B cell (primary cell): ENCODE data around the gene ZNF280A. TPM values are rescaled to one million over a fixed set of nuclear protein-coding genes. Genes with fewer than 3 reads are reported as not detected.
"Not testable (repeated sequence)": the region's sequence is repeated elsewhere in the genome, so short reads cannot be mapped to it uniquely, and the experiment has no call there.

Source experiments
- ATAC-seq: fragments of 200-7000 bp; cut with Tn5 transposase; one replicate; pipeline ENCODE4 v1.10.0; 2021; ENCODE audit warnings: low read depth, mild to moderate bottlenecking, moderate number of reproducible peaks, moderate library complexity
- CTCF ChIA-PET: fragments of 350-600 bp; sonication (Branson Sonifier 250); formaldehyde crosslinking; loops from one replicate; lab custom pipeline; 2021; ENCODE audit warnings: antibody characterized with exemption, inconsistent platforms; lab: Charles Lee
- POLR2A ChIA-PET: fragments of 350-600 bp; sonication (Branson Sonifier 250); formaldehyde crosslinking; loops from one replicate; lab custom pipeline; 2021; ENCODE audit warnings: antibody characterized with exemption; lab: Charles Lee
- DNase-seq: peaks from one replicate; pipeline ENCODE4 v3.0.0; 2013
- H2AFZ ChIP-seq: 2 replicates; pipeline ENCODE4 v1.6.1; 2012; ENCODE audit warnings: mild to moderate bottlenecking, low read depth, low read length; ENCODE audit not compliant: insufficient read depth, poor library complexity, severe bottlenecking
- H3K27ac ChIP-seq, 2 donors: 1 replicate in 1 of 2; 2 replicates in 1 of 2; pipeline ENCODE4 v1.5.1; 2012 to 2013; ENCODE audit warnings: low read length in 2 of 2, mild to moderate bottlenecking in 2 of 2, moderate library complexity in 1 of 2
- H3K27me3 ChIP-seq, 4 experiments: fragments of 200-600 bp in 1 of 4; sonication (generic) in 1 of 4; replicated peaks in 1 of 4; 1 replicate in 2 of 4; 2 replicates in 2 of 4; pipeline versions ENCODE4 v1.6.1 to v1.7.0; 2013 to 2016; ENCODE audit warnings: low read length in 3 of 4, mild to moderate bottlenecking in 2 of 4, mixed read lengths in 1 of 4, moderate library complexity in 1 of 4; ENCODE audit not compliant: insufficient read depth in 4 of 4, control insufficient read depth in 3 of 4; ENCODE audit errors: control extremely low read depth in 1 of 4
- H3K36me3 ChIP-seq, 2 experiments: replicated peaks in 1 of 2; 1 replicate in 1 of 2; 2 replicates in 1 of 2; pipeline versions ENCODE4 v1.6.1 to v1.7.1; 2013; ENCODE audit warnings: low read length in 1 of 2; ENCODE audit not compliant: insufficient read depth in 2 of 2, control insufficient read depth in 1 of 2; ENCODE audit errors: control extremely low read depth in 1 of 2, extremely low read depth in 1 of 2
- H3K4me1 ChIP-seq, 2 donors: fragments of 200-600 bp in 1 of 2; sonication (generic) in 1 of 2; 1 replicate in 1 of 2; 2 replicates in 1 of 2; pipeline versions ENCODE4 v1.5.1 to v1.6.1; 2013 to 2017; ENCODE audit warnings: low read length in 2 of 2; ENCODE audit not compliant: control insufficient read depth in 2 of 2, insufficient read depth in 2 of 2
- H3K4me2 ChIP-seq: replicated peaks from 2 replicates; pipeline ENCODE3; 2012; ENCODE audit warnings: mild to moderate bottlenecking, low read depth, low read length; ENCODE audit not compliant: poor library complexity, severe bottlenecking
- H3K4me3 ChIP-seq, 5 experiments: fragments of 200-600 bp in 1 of 5; sonication (generic) in 1 of 5; 1 replicate in 3 of 5; 2 replicates in 2 of 5; pipeline versions ENCODE4 v1.5.1 to v1.7.0; 2011 to 2016; ENCODE audit warnings: low read length in 4 of 5, mild to moderate bottlenecking in 4 of 5, low read depth in 2 of 5, control low read depth in 1 of 5, moderate library complexity in 1 of 5; ENCODE audit not compliant: insufficient read depth in 1 of 5; ENCODE audit errors: control extremely low read depth in 1 of 5, extremely low read depth in 1 of 5
- H3K79me2 ChIP-seq: fragments of 200-600 bp; sonication (generic); one replicate; pipeline ENCODE4 v1.6.0; 2016; ENCODE audit warnings: low read length; ENCODE audit not compliant: control insufficient read depth, insufficient read depth
- H3K9ac ChIP-seq: fragments of 200-600 bp; sonication (generic); 2 replicates; pipeline ENCODE4 v1.6.1; 2017; ENCODE audit warnings: mild to moderate bottlenecking, low read length, moderate library complexity
- H3K9me3 ChIP-seq, 3 donors: one replicate each; pipeline versions ENCODE4 v1.6.1 to v1.7.1; 2013; ENCODE audit warnings: low read length in 2 of 3; ENCODE audit not compliant: control insufficient read depth in 2 of 3, insufficient read depth in 1 of 3; ENCODE audit errors: control extremely low read depth in 1 of 3
- H4K20me1 ChIP-seq: 2 replicates; pipeline ENCODE4 v1.6.0; 2012; ENCODE audit warnings: mild to moderate bottlenecking, low read length; ENCODE audit not compliant: insufficient read depth, control insufficient read depth, poor library complexity, severe bottlenecking
- H3K27ac Mint-ChIP-seq: one replicate; pipeline ENCODE4 v1.8.0; 2021; ENCODE audit warnings: mixed read lengths
- H3K27me3 Mint-ChIP-seq: one replicate; pipeline ENCODE4 v1.8.0; 2021; ENCODE audit warnings: mixed read lengths
- H3K4me1 Mint-ChIP-seq: one replicate; pipeline ENCODE4 v1.8.0; 2021; ENCODE audit warnings: mixed read lengths
- H3K4me3 Mint-ChIP-seq: one replicate; pipeline ENCODE4 v1.8.0; 2021; ENCODE audit warnings: mixed read lengths
- H3K9me3 Mint-ChIP-seq: one replicate; pipeline ENCODE4 v1.8.0; 2022; ENCODE audit warnings: mixed read lengths; ENCODE audit not compliant: insufficient read depth
- CTCF ChIP-seq: fragments of 200-600 bp; IDR thresholded peaks from one replicate; pipeline ENCODE4 v1.8.0; 2022; ENCODE audit warnings: antibody characterized with exemption, mild to moderate bottlenecking
- EZH2 ChIP-seq: IDR thresholded peaks from 2 replicates; pipeline ENCODE4 v1.6.1; 2012; ENCODE audit warnings: borderline replicate concordance, low read depth, mild to moderate bottlenecking, moderate library complexity, low read length; ENCODE audit not compliant: insufficient read depth, poor library complexity, severe bottlenecking
- WGBS: methylation state at CpG from one replicate; pipeline ENCODE4 v1.1.5; 2013; ENCODE audit warnings: missing lambda C conversion rate; ENCODE audit not compliant: insufficient coverage; 5-methylcytosine and 5-hydroxymethylcytosine counted together
- intact Hi-C: fragments of 100-400 bp; cut with micrococcal nuclease; formaldehyde crosslinking; loops from one replicate; pipeline ENCODE4 v1.10.0; 2022
- polyA plus RNA-seq: library from polyadenylated mRNA; depleted of rRNA; stranded (reverse); fragments of >200 nt; gene quantifications from 2 replicates; pipeline ENCODE4 v1.2.3, GENCODE V29; 2012
- total RNA-seq, 2 donors: library from RNA; stranded (reverse); fragments of 120-200 nt in 1 of 2; gene quantifications; 1 replicate in 1 of 2; 2 replicates in 1 of 2; pipeline versions ENCODE4 v1.2.3 to v1.2.4, GENCODE V29; 2013 to 2022

ZNF280A gene
- total and polyA plus RNA-seq, 2 donors (not counting 1 experiment from before 2014, with no cell fraction given) = not detected

- Mint-ChIP-seq H3K27me3 (no peaks in the 10 kb centered on the region), H3K9me3 (no peaks in the 10 kb centered on the region), H3K27ac (no peak overlapping the region), H3K4me1 (no peaks in the 10 kb centered on the region), H3K4me3 (no peak overlapping the region)
- H3K27me3 ChIP-seq = no peaks in the 10 kb centered on the region
- ATAC-seq (no peak), DNase-seq (no peak)
- H3K9me3 ChIP-seq = peaks cover 0 to 5% (median 0%) of the 10 kb centered on the region in 3 donors
- H2AFZ ChIP-seq = no peak overlapping the region
- H3K27ac ChIP-seq = no peak overlapping the region
- ChIA-PET POLR2A (no interaction called here), CTCF (interaction anchor here (0.6 to 0.7 kb wide), 2 partner anchors 40 to 86 kb away, joined by 3 to 5 read pairs; no protein-coding TSS in a partner anchor)
- H3K4me1 ChIP-seq = no peaks in the 10 kb centered on the region
- no peaks in the 10 kb centered on the region for H3K79me2 ChIP-seq
- TF ChIP-seq CTCF = no peak
- no peak for TF ChIP-seq EZH2
- no peaks in the 10 kb centered on the region for H3K36me3 ChIP-seq
- no peak overlapping the region for H3K9ac ChIP-seq
- WGBS = no CpG with 5 or more reads among the region's 1 CpG
- no peak overlapping the region for H3K4me2 ChIP-seq
- no peaks in the 10 kb centered on the region for H4K20me1 ChIP-seq
- no peak overlapping the region for H3K4me3 ChIP-seq
- intact Hi-C loops = no loop called here
Measured at GRCh38 chr22:22533417-22533816, 13.3 kb upstream of the ZNF280A start.

- H3K27ac ChIP-seq, H3K27me3 Mint-ChIP-seq, H3K4me2 ChIP-seq, H2AFZ ChIP-seq, POLR2A ChIA-PET, H3K27me3 ChIP-seq, ATAC-seq, H3K79me2 ChIP-seq, intact Hi-C loops, H3K4me1 ChIP-seq, H3K9me3 Mint-ChIP-seq, CTCF ChIA-PET, DNase-seq, H3K4me3 Mint-ChIP-seq, H3K27ac Mint-ChIP-seq, H3K36me3 ChIP-seq, H3K4me1 Mint-ChIP-seq, H3K4me3 ChIP-seq, H4K20me1 ChIP-seq, H3K9me3 ChIP-seq, H3K9ac ChIP-seq: not testable (repeated sequence)
- WGBS = 69% methylated on average over 2 of the region's 12 CpGs
Measured at GRCh38 chr22:22532547-22533071, 12.5 kb upstream of the ZNF280A start.
